Islet precursor cell (in vitro differentiated cells): ENCODE results near the gene MYB.

Experiments
- DNase-seq: peaks from one replicate; pipeline ENCODE4 v3.0.0-alpha.2; 2018

MYB gene

GRCh38 chr6:135191508-135192255 lies 10.6 kb downstream of the MYB start:
- DNase-seq: no peak

- no peak for DNase-seq
Observed at GRCh38 chr6:135192256-135193174, 11.4 kb downstream of the MYB start.

- no peak for DNase-seq
Observed at GRCh38 chr6:135193221-135193620, 12.1 kb downstream of the MYB start.

- DNase-seq: no peak
Observed at GRCh38 chr6:135195041-135195440, 13.9 kb downstream of the MYB start.

- DNase-seq: no peak
Observed at GRCh38 chr6:135195522-135195921, 14.4 kb downstream of the MYB start.

GRCh38 chr6:135196739-135197510 lies 15.8 kb downstream of the MYB start:
- no peak for DNase-seq

- no peak for DNase-seq
Observed at GRCh38 chr6:135202836-135203235, 21.7 kb downstream of the MYB start.

GRCh38 chr6:135204951-135205350 lies 23.8 kb downstream of the MYB start:
- DNase-seq: no peak

GRCh38 chr6:135209803-135210202 lies 28.7 kb downstream of the MYB start:
- no peak for DNase-seq

- DNase-seq: no peak
Observed at GRCh38 chr6:135210632-135211305, 29.7 kb downstream of the MYB start.

- no peak for DNase-seq
Observed at GRCh38 chr6:135211306-135211702, 30.2 kb downstream of the MYB start.

- no peak for DNase-seq
Observed at GRCh38 chr6:135212020-135212806, 31.1 kb downstream of the MYB start.

GRCh38 chr6:135212935-135213334 lies 31.8 kb downstream of the MYB start:
- no peak for DNase-seq

- no peak for DNase-seq
Observed at GRCh38 chr6:135213616-135214015, 32.5 kb downstream of the MYB start.

- DNase-seq: no peak
Observed at GRCh38 chr6:135215160-135215559, 34.1 kb downstream of the MYB start.

GRCh38 chr6:135215563-135215962 lies 34.5 kb downstream of the MYB start:
- no peak for DNase-seq

- DNase-seq: no peak
Observed at GRCh38 chr6:135217663-135218062, 36.6 kb downstream of the MYB start.

- DNase-seq: no peak
Observed at GRCh38 chr6:135219346-135219745, 38.2 kb downstream of the MYB start.

GRCh38 chr6:135221042-135221441 lies 39.9 kb downstream of the MYB start:
- no peak for DNase-seq

GRCh38 chr6:135221505-135221904 lies 40.4 kb downstream of the MYB start:
- no peak for DNase-seq

- no peak for DNase-seq
Observed at GRCh38 chr6:135222623-135223022, 41.5 kb downstream of the MYB start.
